Transverse colon (tissue), 4 donors: ENCODE results near the gene COQ3. TPM values are rescaled to one million over a fixed set of nuclear protein-coding genes. Genes with fewer than 3 reads are reported as not detected.

Source experiments
- DNase-seq: peaks from one replicate; pipeline ENCODE4 v3.0.0-alpha.2; 2019
- H3K27ac ChIP-seq, 4 donors: fragments of 200-600 bp; sonication (generic); 2 replicates each; pipeline ENCODE4 v1.5.1; 2016 to 2018; ENCODE audit warnings: inconsistent platforms in 4 of 4
- H3K27me3 ChIP-seq: fragments of 200-600 bp; sonication (generic); 2 replicates; pipeline ENCODE4 v1.5.1; 2017; ENCODE audit warnings: inconsistent platforms
- H3K36me3 ChIP-seq, 4 donors: fragments of 200-600 bp; sonication (generic); 2 replicates each; pipeline ENCODE4 v1.5.1; 2017 to 2019; ENCODE audit warnings: inconsistent platforms in 4 of 4
- H3K4me1 ChIP-seq, 4 donors: fragments of 200-600 bp; sonication (generic); 2 replicates each; pipeline ENCODE4 v1.5.1; 2017 to 2020; ENCODE audit warnings: inconsistent platforms in 4 of 4
- H3K4me3 ChIP-seq, 4 donors: fragments of 200-600 bp; sonication (generic); 1 replicate in 1 of 4; 2 replicates in 3 of 4; pipeline versions ENCODE4 v1.5.1 to v1.6.1; 2017 to 2019; ENCODE audit warnings: inconsistent platforms in 4 of 4
- H3K9me3 ChIP-seq, 2 donors: fragments of 200-600 bp; sonication (generic); 2 replicates each; pipeline ENCODE4 v1.5.1; 2017 to 2019; ENCODE audit warnings: inconsistent platforms in 2 of 2
- CTCF ChIP-seq, 5 experiments: fragments of 200-600 bp in 3 of 5; fragments of 450-650 bp in 2 of 5; sonication (generic) in 3 of 5; IDR thresholded peaks; 1 replicate in 2 of 5; 2 replicates in 3 of 5; pipeline ENCODE4 v1.5.1; 2016 to 2017; ENCODE audit warnings: antibody characterized with exemption in 5 of 5, inconsistent platforms in 3 of 5, mild to moderate bottlenecking in 2 of 5, moderate library complexity in 1 of 5
- EP300 ChIP-seq: sonication (generic); formaldehyde crosslinking; IDR thresholded peaks from one replicate; pipeline ENCODE4 v1.6.1; 2017; ENCODE audit warnings: antibody characterized with exemption, low read depth
- POLR2A ChIP-seq: fragments of 450-650 bp; IDR thresholded peaks from one replicate; pipeline ENCODE4 v1.6.1; 2016; ENCODE audit warnings: antibody characterized with exemption, mild to moderate bottlenecking, moderate library complexity
- POLR2AphosphoS5 ChIP-seq, 3 donors: sonication (generic); formaldehyde crosslinking; IDR thresholded peaks; one replicate each; pipeline ENCODE4 v1.6.1; 2016; ENCODE audit warnings: antibody characterized with exemption in 3 of 3
- WGBS, 2 donors: methylation state at CpG; one replicate each; pipeline ENCODE4 v1.1.5; 2018; ENCODE audit warnings: low coverage in 1 of 2; 5-methylcytosine and 5-hydroxymethylcytosine counted together
- in situ Hi-C, 4 donors: fragments of 200-750 bp; cut with MboI; loops; one replicate each; pipeline versions ENCODE4 v1.15.0 to v1.15.1; 2017; ENCODE audit warnings: low sequenced_read_pairs in 3 of 4, low pct_ligation_motif_present in 1 of 4, low pct_unique_long_range_greater_than_20kb in 1 of 4
- intact Hi-C: fragments of 100-400 bp; cut with DNase I; formaldehyde crosslinking; loops from one replicate; pipeline ENCODE4 v1.15.1; 2023; ENCODE audit warnings: low total_unique reads
- total RNA-seq, 4 donors: library from RNA; depleted of rRNA; stranded (reverse); fragments of >200 nt; gene quantifications; one replicate each; pipeline ENCODE4 v1.1.0, GENCODE V29; 2016

COQ3 gene
- total RNA-seq, 4 donors from 2014 or later, result 4.9 to 5.1 TPM; not detected in 2

- 55 to 68% methylated on average over 3 to 5 of the region's 5 CpGs for WGBS, 2 donors
- no peak for TF ChIP-seq POLR2A
- TF ChIP-seq POLR2AphosphoS5 (IDR thresholded peaks at IDR 0.05), result no peak
- TF ChIP-seq EP300, result no peak
- no peak for TF ChIP-seq CTCF (IDR thresholded peaks at IDR 0.05)
- in situ Hi-C loops (no loop called here), intact Hi-C loops (no loop called here)
- DNase-seq, result no peak
- Histone ChIP-seq H3K27ac (no peak overlapping the region), H3K36me3 (no peaks in the 10 kb centered on the region), H3K9me3 (no peaks in the 10 kb centered on the region), H3K27me3 (no peaks in the 10 kb centered on the region), H3K4me3 (no peak overlapping the region), H3K4me1 (no peaks in the 10 kb centered on the region)
These were observed 30.0 kb downstream of the COQ3 start for GRCh38 chr6:99364026-99364425.

- Histone ChIP-seq H3K36me3 (no peaks in the 10 kb centered on the region), H3K27me3 (no peaks in the 10 kb centered on the region), H3K4me1 (no peaks in the 10 kb centered on the region), H3K27ac (no peak overlapping the region), H3K4me3 (no peak overlapping the region), H3K9me3 (no peaks in the 10 kb centered on the region)
- TF ChIP-seq POLR2A (no peak), POLR2AphosphoS5 (IDR thresholded peaks at IDR 0.05) (no peak), CTCF (IDR thresholded peaks at IDR 0.05) (no peak), EP300 (no peak)
- DNase-seq, result no peak
- in situ Hi-C loops (no loop called here), intact Hi-C loops (no loop called here)
- 60 to 83% methylated on average over 1 of the region's 1 CpG for WGBS, 2 donors
These were observed 31.2 kb downstream of the COQ3 start for GRCh38 chr6:99362678-99363268.

GRCh38 chr6:99359800-99360199 lies 34.2 kb downstream of the COQ3 start:
- no peaks in the 10 kb centered on the region for H3K36me3 ChIP-seq
- H3K4me1 ChIP-seq, result no peaks in the 10 kb centered on the region
- H3K4me3 ChIP-seq, result no peak overlapping the region
- H3K27me3 ChIP-seq, result no peaks in the 10 kb centered on the region
- no peak for DNase-seq
- no peaks in the 10 kb centered on the region for H3K9me3 ChIP-seq
- in situ Hi-C loops, result no loop called here
- TF ChIP-seq POLR2AphosphoS5 (IDR thresholded peaks at IDR 0.05), result no peak
- no peak for TF ChIP-seq CTCF (IDR thresholded peaks at IDR 0.05)
- no peak for TF ChIP-seq EP300
- TF ChIP-seq POLR2A, result no peak
- WGBS, 2 donors, result 50 to 72% methylated on average over 1 of the region's 1 CpG
- intact Hi-C loops, result no loop called here
- H3K27ac ChIP-seq, result no peak overlapping the region

GRCh38 chr6:99356641-99357040 lies 37.4 kb downstream of the COQ3 start:
- in situ Hi-C loops (no loop called here), intact Hi-C loops (no loop called here)
- DNase-seq, result no peak
- no peak overlapping the region for H3K4me3 ChIP-seq
- 73 to 100% methylated on average over 1 of the region's 1 CpG for WGBS, 2 donors
- H3K27me3 ChIP-seq, result peaks cover 17% of the 10 kb centered on the region
- H3K4me1 ChIP-seq, result no peaks in the 10 kb centered on the region
- no peaks in the 10 kb centered on the region for H3K36me3 ChIP-seq
- TF ChIP-seq EP300, result no peak
- TF ChIP-seq POLR2A, result no peak
- TF ChIP-seq POLR2AphosphoS5 (IDR thresholded peaks at IDR 0.05), result no peak
- TF ChIP-seq CTCF (IDR thresholded peaks at IDR 0.05), result no peak
- H3K27ac ChIP-seq, result no peak overlapping the region
- H3K9me3 ChIP-seq, result no peaks in the 10 kb centered on the region
